BJ (cell line): Measurements from ENCODE around the gene ELK4. TPM values are rescaled to one million over a fixed set of nuclear protein-coding genes. Genes with fewer than 3 reads are reported as not detected.

ENCODE experiments used
- CTCF ChIA-PET: fragments of 350-600 bp; formaldehyde crosslinking; extraction: SDS; loops from one replicate; lab custom pipeline; 2021; ENCODE audit warnings: antibody characterized with exemption, inconsistent platforms; lab: Yijun Ruan, JAX
- POLR2A ChIA-PET: fragments of 300-600 bp; sonication (Branson Sonifier 250); formaldehyde crosslinking; extraction: SDS; loops from one replicate; lab custom pipeline; 2021; ENCODE audit warnings: antibody characterized with exemption; lab: Charles Lee
- DNase-seq: peaks from one replicate; pipeline ENCODE4 v3.0.0-alpha.2; 2011; ENCODE audit warnings: low read depth
- H3K27me3 ChIP-seq: 2 replicates; pipeline ENCODE4 v1.6.0; 2011; ENCODE audit warnings: low read length; ENCODE audit not compliant: control insufficient read depth, insufficient read depth
- H3K36me3 ChIP-seq: 2 replicates; pipeline ENCODE4 v1.5.1; 2011; ENCODE audit warnings: low read length; ENCODE audit not compliant: control insufficient read depth, insufficient read depth
- H3K4me3 ChIP-seq: 2 replicates; pipeline ENCODE4 v1.5.1; 2011; ENCODE audit warnings: low read depth, mild to moderate bottlenecking, control low read depth, low read length
- polyA plus RNA-seq: library from polyadenylated mRNA; depleted of rRNA; stranded (reverse); fragments of >200 nt; gene quantifications from 2 replicates; pipeline ENCODE4 v1.2.3, GENCODE V29; 2011
- TF ChIP-seq, protein P1 (sequence below): IDR thresholded peaks from 2 replicates; pipeline ENCODE4 v1.5.1; 2011; ENCODE audit warnings: low read depth, mild to moderate bottlenecking, control low read depth, inconsistent platforms, low read length, moderate library complexity; ENCODE audit not compliant: insufficient read depth

The ELK4 gene
- polyA plus RNA-seq, 1 experiment, result 3.4 TPM

DNA sequence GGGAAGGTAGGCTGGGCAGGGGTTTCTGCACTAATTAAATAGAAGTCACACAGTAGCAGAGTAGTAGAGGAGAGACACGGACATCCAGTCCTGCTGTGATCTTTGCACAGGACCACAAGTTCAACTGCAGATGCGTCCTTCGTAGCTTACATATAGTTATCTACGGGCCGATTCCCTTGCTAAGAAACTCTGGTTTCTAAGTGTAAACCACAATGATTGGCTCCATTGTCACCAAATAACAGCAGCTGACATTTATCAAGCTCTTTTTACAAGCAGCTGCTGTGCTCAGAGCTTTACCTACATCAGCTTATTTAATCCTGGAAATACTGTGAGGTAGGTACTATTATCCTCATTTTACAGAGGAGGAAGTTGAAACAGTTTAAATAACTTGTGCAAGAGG lies 45.4 kb upstream of the ELK4 start:
- DNase-seq, result no peak
- Histone ChIP-seq H3K4me3 (no peak overlapping the region), H3K36me3 (no peaks in the 10 kb centered on the region), H3K27me3 (peaks cover 2% of the 10 kb centered on the region; the same call in 1 of the 2 replicates)
- TF ChIP-seq, protein P1, sequence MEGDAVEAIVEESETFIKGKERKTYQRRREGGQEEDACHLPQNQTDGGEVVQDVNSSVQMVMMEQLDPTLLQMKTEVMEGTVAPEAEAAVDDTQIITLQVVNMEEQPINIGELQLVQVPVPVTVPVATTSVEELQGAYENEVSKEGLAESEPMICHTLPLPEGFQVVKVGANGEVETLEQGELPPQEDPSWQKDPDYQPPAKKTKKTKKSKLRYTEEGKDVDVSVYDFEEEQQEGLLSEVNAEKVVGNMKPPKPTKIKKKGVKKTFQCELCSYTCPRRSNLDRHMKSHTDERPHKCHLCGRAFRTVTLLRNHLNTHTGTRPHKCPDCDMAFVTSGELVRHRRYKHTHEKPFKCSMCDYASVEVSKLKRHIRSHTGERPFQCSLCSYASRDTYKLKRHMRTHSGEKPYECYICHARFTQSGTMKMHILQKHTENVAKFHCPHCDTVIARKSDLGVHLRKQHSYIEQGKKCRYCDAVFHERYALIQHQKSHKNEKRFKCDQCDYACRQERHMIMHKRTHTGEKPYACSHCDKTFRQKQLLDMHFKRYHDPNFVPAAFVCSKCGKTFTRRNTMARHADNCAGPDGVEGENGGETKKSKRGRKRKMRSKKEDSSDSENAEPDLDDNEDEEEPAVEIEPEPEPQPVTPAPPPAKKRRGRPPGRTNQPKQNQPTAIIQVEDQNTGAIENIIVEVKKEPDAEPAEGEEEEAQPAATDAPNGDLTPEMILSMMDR, result no peak
- ChIA-PET POLR2A (no interaction called here), CTCF (interaction anchor here (1.0 to 15.8 kb wide), 5 partner anchors 12 to 118 kb away, joined by 3 to 161 read pairs (median 5); no protein-coding TSS in a partner anchor)

DNA sequence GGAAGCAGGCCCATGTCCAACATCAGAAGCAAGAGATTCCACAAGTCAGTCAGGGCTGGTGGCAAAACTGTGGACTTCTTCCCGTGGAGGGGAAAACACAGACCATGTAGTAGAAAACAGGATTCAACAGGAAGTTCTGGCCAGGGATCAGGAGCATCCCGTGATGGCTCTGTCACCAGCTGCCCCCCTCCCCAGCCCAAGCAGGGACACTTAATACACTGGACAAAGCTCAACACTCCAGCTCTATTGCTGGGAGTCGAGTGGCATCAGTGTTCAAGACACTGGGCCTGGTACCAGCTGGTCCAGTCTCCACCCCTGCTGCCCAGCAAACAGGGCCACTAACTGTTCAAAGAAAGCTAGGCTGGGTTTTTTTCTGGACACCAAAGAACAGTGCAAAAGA lies 44.8 kb upstream of the ELK4 start:
- no peak overlapping the region for H3K4me3 ChIP-seq
- CTCF ChIA-PET, result interaction anchor here (1.0 to 15.8 kb wide), 4 partner anchors 12 to 119 kb away, joined by 3 to 161 read pairs (median 12); no protein-coding TSS in a partner anchor
- H3K27me3 ChIP-seq, result peaks cover 2% of the 10 kb centered on the region; the same call in 1 of the 2 replicates
- no peaks in the 10 kb centered on the region for H3K36me3 ChIP-seq
- no peak for DNase-seq
- TF ChIP-seq, protein P1, result no peak
- POLR2A ChIA-PET, result no interaction called here

DNA sequence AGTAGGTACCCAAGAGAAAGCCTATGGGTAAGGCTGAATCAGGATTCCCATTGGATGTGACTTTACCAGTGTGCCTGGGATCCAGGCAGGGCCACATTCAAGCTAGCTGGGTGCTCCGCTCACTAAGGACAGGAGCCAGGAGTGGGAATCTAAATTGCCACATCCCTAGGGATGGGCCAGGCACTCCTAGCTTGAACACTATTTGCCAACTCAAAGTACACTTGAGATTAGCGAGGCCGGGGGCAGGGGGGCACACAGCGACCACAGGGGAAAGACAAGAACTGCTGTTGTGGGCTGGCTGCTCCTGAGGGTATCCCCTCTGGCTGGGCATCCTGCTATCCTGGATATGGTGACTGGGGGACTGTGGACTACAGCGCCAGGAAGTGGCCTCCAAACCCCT lies 44.2 kb upstream of the ELK4 start:
- ChIA-PET POLR2A (no interaction called here), CTCF (interaction anchor here (15.8 kb wide), 1 partner anchor 17 kb away, joined by 161 read pairs; no protein-coding TSS in a partner anchor)
- H3K4me3 ChIP-seq, result no peak overlapping the region

DNA sequence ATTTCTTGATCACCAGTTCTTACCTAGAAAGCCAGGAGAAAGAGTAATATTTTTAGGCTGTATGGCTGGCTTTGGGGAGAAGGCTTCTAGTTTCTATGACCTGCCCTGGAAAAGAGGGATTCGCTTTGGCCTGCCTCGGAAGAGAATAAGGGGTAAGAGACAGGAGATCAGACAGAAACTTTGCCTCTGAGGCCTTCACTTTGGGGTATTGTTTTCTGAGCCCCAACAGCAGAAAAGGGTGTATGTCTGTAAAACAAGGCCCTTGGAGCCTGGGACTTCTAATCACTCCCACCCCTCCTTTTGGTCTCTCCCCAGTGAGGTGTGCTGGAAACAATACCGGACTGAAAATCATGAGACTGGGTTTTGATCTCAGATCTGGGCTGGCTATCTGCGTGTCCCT lies 43.4 kb upstream of the ELK4 start:
- no peaks in the 10 kb centered on the region for H3K36me3 ChIP-seq
- H3K27me3 ChIP-seq, result no peaks in the 10 kb centered on the region
- H3K4me3 ChIP-seq, result no peak overlapping the region
- TF ChIP-seq, protein P1, result no peak
- ChIA-PET CTCF (interaction anchor here (15.8 kb wide), 1 partner anchor 16 kb away, joined by 161 read pairs; no protein-coding TSS in a partner anchor), POLR2A (no interaction called here)
- DNase-seq, result no peak

More for the DNA sequence above, 44.2 kb upstream of the ELK4 start:
- H3K36me3 ChIP-seq, result no peaks in the 10 kb centered on the region
- H3K27me3 ChIP-seq, result peaks cover 2% of the 10 kb centered on the region; the same call in 1 of the 2 replicates
- TF ChIP-seq, protein P1, result no peak
- no peak for DNase-seq

DNA sequence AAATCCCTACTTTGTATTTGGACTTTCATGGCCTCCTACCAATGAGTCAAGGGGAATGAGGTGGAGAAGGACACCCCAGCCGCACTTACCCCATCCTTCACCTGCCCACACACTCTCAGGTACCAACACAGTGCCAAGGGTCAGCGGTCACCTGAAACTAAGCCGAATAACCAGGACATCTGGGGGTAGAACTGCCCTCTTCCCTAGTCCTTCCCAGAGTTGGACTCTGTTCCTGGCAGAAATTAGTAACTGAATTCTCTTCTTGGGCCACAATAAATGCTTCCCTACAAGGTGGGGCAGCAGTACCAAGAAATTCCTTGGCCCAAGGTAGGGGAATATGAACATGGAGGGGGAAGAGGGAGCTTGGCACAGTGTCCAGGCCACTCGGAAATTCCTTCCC lies 41.2 kb upstream of the ELK4 start:
- POLR2A ChIA-PET, result no interaction called here
- TF ChIP-seq, protein P1, result no peak
- H3K27me3 ChIP-seq, result no peaks in the 10 kb centered on the region
- H3K4me3 ChIP-seq, result no peak overlapping the region
- no peaks in the 10 kb centered on the region for H3K36me3 ChIP-seq
- DNase-seq, result no peak
- CTCF ChIA-PET, result interaction anchor here (0.6 to 15.8 kb wide), 4 partner anchors 14 to 304 kb away, joined by 3 to 161 read pairs (median 3); no protein-coding TSS in a partner anchor
